Heart left ventricle (tissue), 13 donors: ENCODE results near the gene WDHD1.

Experiments used
- POLR2A ChIP-seq, 2 donors: fragments of 450-650 bp; IDR thresholded peaks; one replicate each; pipeline ENCODE4 v1.6.1; 2017; ENCODE audit warnings: antibody characterized with exemption in 2 of 2, mild to moderate bottlenecking in 2 of 2, moderate library complexity in 2 of 2
- TF ChIP-seq, protein P1 (sequence below), 12 donors: fragments of 200-600 bp; sonication (generic) in 4 of 12; IDR thresholded peaks; one replicate each; pipeline versions ENCODE4 v1.5.0 to v1.8.0; 2018 to 2022; ENCODE audit warnings: antibody characterized with exemption in 12 of 12, mild to moderate bottlenecking in 5 of 12
- donor health status: ischemic (EF 13 %, LVEDD 7.1; RV severe dilation, severe dysfunction).
- donor health status: DM: no; HTN: yes; CAD: no.
- donor health status: DM: no; HTN: no; CAD: no.
- donor health status: ischemic (EF 25% LVEDD 6.9; RV normal size, moderate dysfunction).
- donor health status: ischemic (EF 25% LVEDD 5.7; RV mildly dilated, moderate dysfunction).
- donor health status: ischemic (EF 35%, LVEDD 5.7; RV mildly dilated, moderate dysfunction).
- donor health status: nonischemic (EF 11% LVEDD 7.7; RV severe dilation, severe dysfunction).
- donor health status: DM: yes; HTN: yes; CAD: no.
- donor health status: PGD.
- donor health status: ischemic (EF 29% LVEDD 5.4; RV normal size, mild dysfunction).
- donor health status: nonischemic (EF 23%, LVEDD 6.1; RV moderate dilation, normal function).

DNA sequence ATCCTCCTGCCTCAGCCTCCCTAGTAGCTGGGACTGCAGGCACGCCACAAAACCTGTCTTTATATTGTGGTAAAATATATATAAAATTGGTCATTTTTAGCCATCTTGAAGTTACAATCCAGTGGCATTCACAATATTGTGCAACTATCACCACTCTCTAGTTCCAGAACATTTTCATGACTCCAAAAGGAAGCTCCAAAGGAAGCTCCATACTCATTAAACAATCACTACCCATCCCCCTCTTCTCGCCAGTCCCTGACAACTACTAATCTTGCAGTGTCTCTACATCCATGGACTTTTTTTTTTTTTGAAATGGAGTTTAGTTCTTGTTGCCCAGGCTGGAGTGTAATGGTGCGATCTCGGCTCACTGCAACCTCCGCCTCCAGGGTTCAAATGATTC, 127.3 kb downstream of the WDHD1 start:
- TF ChIP-seq, protein P1, sequence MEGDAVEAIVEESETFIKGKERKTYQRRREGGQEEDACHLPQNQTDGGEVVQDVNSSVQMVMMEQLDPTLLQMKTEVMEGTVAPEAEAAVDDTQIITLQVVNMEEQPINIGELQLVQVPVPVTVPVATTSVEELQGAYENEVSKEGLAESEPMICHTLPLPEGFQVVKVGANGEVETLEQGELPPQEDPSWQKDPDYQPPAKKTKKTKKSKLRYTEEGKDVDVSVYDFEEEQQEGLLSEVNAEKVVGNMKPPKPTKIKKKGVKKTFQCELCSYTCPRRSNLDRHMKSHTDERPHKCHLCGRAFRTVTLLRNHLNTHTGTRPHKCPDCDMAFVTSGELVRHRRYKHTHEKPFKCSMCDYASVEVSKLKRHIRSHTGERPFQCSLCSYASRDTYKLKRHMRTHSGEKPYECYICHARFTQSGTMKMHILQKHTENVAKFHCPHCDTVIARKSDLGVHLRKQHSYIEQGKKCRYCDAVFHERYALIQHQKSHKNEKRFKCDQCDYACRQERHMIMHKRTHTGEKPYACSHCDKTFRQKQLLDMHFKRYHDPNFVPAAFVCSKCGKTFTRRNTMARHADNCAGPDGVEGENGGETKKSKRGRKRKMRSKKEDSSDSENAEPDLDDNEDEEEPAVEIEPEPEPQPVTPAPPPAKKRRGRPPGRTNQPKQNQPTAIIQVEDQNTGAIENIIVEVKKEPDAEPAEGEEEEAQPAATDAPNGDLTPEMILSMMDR (IDR thresholded peaks at IDR 0.05): no peak
- TF ChIP-seq POLR2A (IDR thresholded peaks at IDR 0.05): no peak
